Epithelial cell of proximal tubule (primary cell): Measurements from ENCODE around the gene PACSIN1. TPM values are rescaled to one million over a fixed set of nuclear protein-coding genes. Genes with fewer than 3 reads are reported as not detected.

Experiments
- DNase-seq: peaks from one replicate; pipeline ENCODE4 v3.0.0-alpha.2; 2011; ENCODE audit warnings: low read depth
- H3K4me3 ChIP-seq: 2 replicates; pipeline ENCODE4 v1.5.1; 2011; ENCODE audit warnings: low read depth, mild to moderate bottlenecking, low read length
- total RNA-seq: library from RNA; depleted of rRNA; stranded (reverse); fragments of >200 nt; gene quantifications from 2 replicates; pipeline ENCODE4 v1.2.3, GENCODE V29; 2015
- TF ChIP-seq, protein P1 (sequence below): conservative IDR thresholded peaks from 2 replicates; pipeline ENCODE4 v1.5.1; 2012; ENCODE audit warnings: low read depth, mild to moderate bottlenecking, low read length

Gene PACSIN1
- total RNA-seq, 1 donor from 2014 or later = 1.9 TPM

DNA sequence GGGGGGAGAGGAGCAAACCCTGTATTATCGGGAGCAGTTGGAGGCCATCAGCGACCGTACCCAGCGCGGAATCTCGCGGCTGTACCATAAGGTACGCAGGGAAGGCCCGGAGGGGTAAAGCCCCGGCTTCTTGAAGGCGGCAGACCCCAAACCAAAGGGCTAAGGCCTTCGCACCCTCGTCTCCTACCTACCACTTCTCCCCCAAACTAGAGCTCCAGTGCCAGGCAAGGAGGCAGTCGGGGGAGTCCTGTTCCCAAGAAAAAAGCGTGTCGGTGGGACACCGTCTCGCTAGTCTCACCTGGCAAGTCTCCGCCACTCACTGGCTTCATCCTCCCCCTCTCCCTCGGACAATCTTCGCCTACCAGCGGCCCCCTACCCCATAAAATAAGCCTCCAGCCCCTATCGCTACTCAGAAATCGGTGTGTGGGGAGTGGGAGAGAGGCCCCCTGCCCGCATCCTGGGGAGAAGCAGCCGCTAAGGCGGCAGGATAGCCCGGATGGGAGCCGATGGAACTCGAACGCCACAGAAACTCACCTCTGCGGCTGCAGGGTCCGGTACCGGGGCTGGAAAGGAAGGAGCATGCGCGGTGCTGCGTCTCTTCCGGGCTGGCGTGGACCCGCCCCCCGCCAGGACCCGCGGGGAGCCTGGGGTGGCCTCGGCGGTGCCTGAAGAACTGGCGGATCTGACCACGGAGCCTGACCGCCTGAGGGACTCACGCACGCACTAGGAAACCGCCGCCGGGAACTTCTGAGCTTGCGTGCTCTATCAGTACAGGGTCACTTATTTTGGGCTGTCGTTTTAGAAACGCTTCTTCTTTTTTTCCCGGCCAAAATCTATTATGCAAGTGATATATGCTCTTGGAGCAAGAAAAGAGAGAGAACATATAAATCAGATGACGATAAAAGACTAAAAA is 40.1 kb upstream of the PACSIN1 start, which contains the start of gene RPS10:
Gene RPS10 (minus strand): TSS at position 572 of the 913 bp plus-strand sequence. CDS start 848 bp downstream, outside the sequence.
- TF ChIP-seq, protein P1, sequence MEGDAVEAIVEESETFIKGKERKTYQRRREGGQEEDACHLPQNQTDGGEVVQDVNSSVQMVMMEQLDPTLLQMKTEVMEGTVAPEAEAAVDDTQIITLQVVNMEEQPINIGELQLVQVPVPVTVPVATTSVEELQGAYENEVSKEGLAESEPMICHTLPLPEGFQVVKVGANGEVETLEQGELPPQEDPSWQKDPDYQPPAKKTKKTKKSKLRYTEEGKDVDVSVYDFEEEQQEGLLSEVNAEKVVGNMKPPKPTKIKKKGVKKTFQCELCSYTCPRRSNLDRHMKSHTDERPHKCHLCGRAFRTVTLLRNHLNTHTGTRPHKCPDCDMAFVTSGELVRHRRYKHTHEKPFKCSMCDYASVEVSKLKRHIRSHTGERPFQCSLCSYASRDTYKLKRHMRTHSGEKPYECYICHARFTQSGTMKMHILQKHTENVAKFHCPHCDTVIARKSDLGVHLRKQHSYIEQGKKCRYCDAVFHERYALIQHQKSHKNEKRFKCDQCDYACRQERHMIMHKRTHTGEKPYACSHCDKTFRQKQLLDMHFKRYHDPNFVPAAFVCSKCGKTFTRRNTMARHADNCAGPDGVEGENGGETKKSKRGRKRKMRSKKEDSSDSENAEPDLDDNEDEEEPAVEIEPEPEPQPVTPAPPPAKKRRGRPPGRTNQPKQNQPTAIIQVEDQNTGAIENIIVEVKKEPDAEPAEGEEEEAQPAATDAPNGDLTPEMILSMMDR = no peak
- DNase-seq = peak; percentile 25

DNA sequence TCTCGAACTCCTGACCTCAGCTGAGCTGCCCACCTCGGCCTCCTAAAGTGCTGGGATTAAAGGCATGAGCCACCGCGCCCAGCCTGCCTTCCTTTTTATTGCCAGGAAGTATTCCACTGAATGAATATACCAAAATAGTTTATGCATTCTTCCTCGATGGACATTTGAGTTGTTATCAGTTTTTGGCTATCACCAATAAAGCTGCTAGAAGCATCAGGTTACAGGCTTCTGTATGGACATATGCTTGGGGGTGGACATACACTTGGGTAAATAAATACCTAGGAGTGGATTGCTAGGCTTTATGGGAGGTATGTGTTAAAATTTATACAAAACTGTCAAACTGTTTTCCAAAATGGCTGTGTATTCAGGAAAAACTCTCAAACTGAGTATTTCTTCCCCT is 30.0 kb upstream of the PACSIN1 start:
- TF ChIP-seq, protein P1 = no peak
- DNase-seq = no peak
- no peak overlapping the region for H3K4me3 ChIP-seq

More for the DNA sequence above, 40.1 kb upstream of the PACSIN1 start, which contains the start of gene RPS10:
- H3K4me3 ChIP-seq = peak within 1 kb of the TSS; percentile 99

DNA sequence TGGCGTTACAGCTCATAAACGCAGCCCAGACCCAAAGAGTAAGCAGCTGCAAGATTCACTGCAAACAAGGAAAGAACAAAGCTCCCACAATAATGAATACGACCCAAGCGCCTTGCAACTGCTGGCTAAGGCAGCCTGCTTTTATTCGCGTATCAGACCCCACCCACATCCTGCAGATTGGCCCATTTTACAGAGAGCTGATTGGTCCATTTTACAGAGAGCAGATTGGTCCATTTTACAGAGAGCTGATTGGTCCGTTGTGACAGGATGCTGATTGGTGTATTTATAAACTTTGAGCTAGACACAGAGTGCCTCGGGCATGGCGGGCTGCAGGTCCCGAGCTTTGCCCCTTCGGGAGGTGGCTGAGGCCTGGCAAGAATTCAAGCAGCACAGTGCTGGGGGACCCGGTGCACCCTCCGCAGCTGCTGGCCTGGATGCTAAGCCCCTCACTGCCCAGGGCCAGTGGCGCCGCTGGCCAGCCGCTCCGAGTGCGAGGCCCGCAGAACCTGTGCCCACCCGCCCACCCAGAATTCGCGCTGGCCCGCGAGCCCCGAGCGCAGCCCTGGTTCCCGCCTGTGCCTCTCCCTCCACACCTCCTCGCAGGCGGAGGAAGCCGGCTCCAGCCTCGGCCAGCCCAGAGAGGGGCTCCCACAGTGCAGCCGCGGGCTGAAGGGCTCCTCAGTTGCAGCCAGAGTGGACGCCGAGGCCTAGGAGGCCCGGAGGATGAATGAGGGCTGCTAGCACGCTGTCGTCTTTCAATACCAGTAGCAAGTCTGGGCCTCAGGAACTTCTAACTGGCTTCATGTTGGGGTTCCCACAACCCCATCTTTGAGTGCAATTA is 28.9 kb upstream of the PACSIN1 start:
- H3K4me3 ChIP-seq = no peak overlapping the region

DNA sequence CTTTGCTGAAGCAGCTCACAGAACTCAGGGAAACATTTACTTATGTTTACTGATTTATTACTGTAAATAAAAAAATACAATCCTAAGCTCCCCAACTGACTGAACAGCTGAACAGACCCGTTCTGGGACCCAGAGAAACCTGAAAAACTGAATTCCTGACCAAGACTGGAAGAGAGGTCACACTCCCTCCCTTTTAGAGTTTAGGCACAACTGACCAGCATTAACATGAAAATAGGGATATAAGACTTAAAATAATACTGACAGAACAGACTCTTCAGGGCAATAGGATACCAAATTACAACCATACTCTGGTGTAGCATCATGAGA is 28.3 kb upstream of the PACSIN1 start:
- no peak overlapping the region for H3K4me3 ChIP-seq
- no peak for DNase-seq
- TF ChIP-seq, protein P1 = no peak

More for the DNA sequence above, 28.9 kb upstream of the PACSIN1 start:
- TF ChIP-seq, protein P1 = no peak
- DNase-seq = no peak

DNA sequence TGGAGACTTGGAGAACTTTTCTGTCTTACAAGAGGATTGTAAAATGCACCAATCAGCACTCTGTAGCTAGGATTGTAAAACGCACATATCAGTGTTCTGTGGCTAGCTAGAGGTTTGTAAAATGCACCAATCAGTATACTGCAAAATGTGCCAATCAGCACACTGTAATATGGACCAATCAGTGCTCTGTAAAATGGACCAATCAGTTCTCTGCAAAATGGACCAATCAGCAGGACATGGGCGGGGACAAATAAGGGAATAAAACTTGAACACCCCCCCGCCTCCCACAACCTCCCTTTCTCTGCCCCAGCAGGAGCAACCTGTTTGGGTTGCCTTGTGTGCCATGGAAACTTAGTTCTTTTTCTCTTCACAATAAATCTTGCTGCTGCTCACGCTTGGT is 27.2 kb upstream of the PACSIN1 start:
- no peak overlapping the region for H3K4me3 ChIP-seq
- DNase-seq = no peak
- TF ChIP-seq, protein P1 = no peak

DNA sequence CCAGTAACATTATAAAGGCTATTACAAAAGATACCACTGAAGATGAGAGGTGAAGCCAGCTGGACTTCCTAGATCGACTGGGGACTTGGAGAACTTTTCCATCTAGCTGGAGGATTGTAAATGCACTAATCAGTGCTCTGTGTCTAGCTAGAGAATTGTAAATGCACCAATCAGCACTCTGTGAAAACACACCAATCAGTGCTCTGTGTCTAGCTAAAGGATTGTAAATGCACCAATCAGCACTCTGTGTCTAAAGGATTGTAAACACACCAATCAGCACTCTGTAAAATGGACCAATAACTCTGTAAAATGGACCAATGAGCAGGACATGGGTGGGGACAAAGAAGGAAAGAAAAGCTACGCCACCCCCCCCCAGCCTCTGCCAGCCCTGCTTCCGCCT is 26.4 kb upstream of the PACSIN1 start:
- TF ChIP-seq, protein P1 = no peak
- DNase-seq = no peak

More for the DNA sequence above, 26.4 kb upstream of the PACSIN1 start:
- H3K4me3 ChIP-seq = no peak overlapping the region
